Measurements from ENCODE around the gene MAP6. TPM values are rescaled to one million over a fixed set of nuclear protein-coding genes. Genes with fewer than 3 reads are reported as not detected.

The MAP6 gene
- total and polyA plus RNA-seq, 9 of the 15 experiments (the other 6 are each of a cell fraction or from before 2014, with no cell fraction given), result not detected

- TF ChIP-seq ATF6 (CRISPR knock-in tag; IDR thresholded peaks at IDR 0.05) (0 out of 2 replicates have a peak, but pooled peaks have one; percentile 63), AFF1 (IDR thresholded peaks at IDR 0.05; ENCODE audit: low read depth in 1 of 2, partially characterized antibody in 2 of 2) (no peak), ZFP36 (IDR thresholded peaks at IDR 0.05; ENCODE audit: low read depth, low read length, partially characterized antibody) (peak; percentile 97), ARID4B (CRISPR knock-in tag; IDR thresholded peaks at IDR 0.05) (no peak), ZNF766 (CRISPR knock-in tag; conservative IDR thresholded peaks at IDR 0.05) (0 out of 2 replicates have a peak, but pooled peaks have one; percentile 31), CEBPG (CRISPR knock-in tag; IDR thresholded peaks at IDR 0.05) (no peak), CEBPG (tag; conservative IDR thresholded peaks at IDR 0.05 in 1 of 2, IDR thresholded peaks at IDR 0.05 in 1 of 2) (no peak), NR1H2 (CRISPR knock-in tag; IDR thresholded peaks at IDR 0.05) (no peak), TAF7 (tag; IDR thresholded peaks at IDR 0.05) (no peak), HDAC2 (IDR thresholded peaks at IDR 0.05) (peak; percentile 98), PKNOX1 (IDR thresholded peaks at IDR 0.05) (peak; percentile 38; the same call in 1 of the 2 replicates), PRPF4 (IDR thresholded peaks at IDR 0.05; ENCODE audit: insufficient read depth, low read depth, low read length, poor library complexity, severe bottlenecking) (no peak), EP400 (IDR thresholded peaks at IDR 0.05) (peak; percentile 55; the same call in 1 of the 2 replicates)
These were observed 109.6 kb downstream of the MAP6 start (continued) for GRCh38 chr11:75558939-75559843.

All from K562 (cell line).